RWPE1 (cell line): ENCODE results near the gene STAG1.
"Not testable (repeated sequence)": the region's sequence is repeated elsewhere in the genome, so short reads cannot be mapped to it uniquely, and the experiment has no call there.

Experiments
- CTCF ChIA-PET: fragments of 350-600 bp; sonication (Branson Sonifier 250); formaldehyde crosslinking; extraction: SDS; loops from one replicate; lab custom pipeline; 2021; lab: Yijun Ruan, JAX
- POLR2A ChIA-PET: fragments of 400-600 bp; formaldehyde crosslinking; extraction: SDS; loops from one replicate; lab custom pipeline; 2020; ENCODE audit warnings: antibody characterized with exemption; ENCODE audit not compliant: low non-redundant PET; lab: Yijun Ruan, JAX
- DNase-seq: peaks from one replicate; pipeline ENCODE4 v3.0.0; 2012; ENCODE audit warnings: low spot score
- H3K27ac ChIP-seq: fragments of 450-650 bp; 2 replicates; pipeline ENCODE4 v1.5.1; 2017
- TF ChIP-seq, protein P1 (sequence below): fragments of 450-650 bp; conservative IDR thresholded peaks from 2 replicates; pipeline ENCODE4 v1.5.1; 2017; ENCODE audit warnings: low read depth, mild to moderate bottlenecking

STAG1 gene

DNA sequence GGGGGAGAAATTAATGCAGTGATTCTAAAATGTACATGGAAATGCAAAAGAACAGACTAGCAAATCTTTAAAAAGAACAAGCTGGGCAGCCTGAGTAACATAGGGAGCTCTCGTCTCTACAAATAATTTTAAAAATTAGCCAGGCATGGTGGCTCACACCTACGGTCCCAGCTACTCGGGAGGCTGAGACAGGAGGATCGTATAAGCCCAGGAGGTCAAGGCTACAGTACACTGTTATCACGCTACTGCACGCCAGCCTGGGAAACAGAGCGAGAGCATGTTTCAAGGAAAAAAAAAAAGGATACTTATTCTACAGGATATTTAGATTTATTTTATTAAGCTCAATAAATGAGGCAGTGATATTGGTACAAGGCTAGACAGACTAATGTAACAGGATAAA lies 40.9 kb downstream of the STAG1 start:
- POLR2A ChIA-PET, result interaction anchor here (0.7 kb wide), 1 partner anchor 9 kb away, joined by 3 read pairs; no protein-coding TSS in a partner anchor
- CTCF ChIA-PET, result no interaction called here
- TF ChIP-seq, protein P1, sequence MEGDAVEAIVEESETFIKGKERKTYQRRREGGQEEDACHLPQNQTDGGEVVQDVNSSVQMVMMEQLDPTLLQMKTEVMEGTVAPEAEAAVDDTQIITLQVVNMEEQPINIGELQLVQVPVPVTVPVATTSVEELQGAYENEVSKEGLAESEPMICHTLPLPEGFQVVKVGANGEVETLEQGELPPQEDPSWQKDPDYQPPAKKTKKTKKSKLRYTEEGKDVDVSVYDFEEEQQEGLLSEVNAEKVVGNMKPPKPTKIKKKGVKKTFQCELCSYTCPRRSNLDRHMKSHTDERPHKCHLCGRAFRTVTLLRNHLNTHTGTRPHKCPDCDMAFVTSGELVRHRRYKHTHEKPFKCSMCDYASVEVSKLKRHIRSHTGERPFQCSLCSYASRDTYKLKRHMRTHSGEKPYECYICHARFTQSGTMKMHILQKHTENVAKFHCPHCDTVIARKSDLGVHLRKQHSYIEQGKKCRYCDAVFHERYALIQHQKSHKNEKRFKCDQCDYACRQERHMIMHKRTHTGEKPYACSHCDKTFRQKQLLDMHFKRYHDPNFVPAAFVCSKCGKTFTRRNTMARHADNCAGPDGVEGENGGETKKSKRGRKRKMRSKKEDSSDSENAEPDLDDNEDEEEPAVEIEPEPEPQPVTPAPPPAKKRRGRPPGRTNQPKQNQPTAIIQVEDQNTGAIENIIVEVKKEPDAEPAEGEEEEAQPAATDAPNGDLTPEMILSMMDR, result no peak
- no peak for DNase-seq
- H3K27ac ChIP-seq, result no peak overlapping the region

GRCh38 chr3:136709775-136710174 lies 42.4 kb downstream of the STAG1 start:
- DNase-seq, CTCF ChIA-PET, POLR2A ChIA-PET, H3K27ac ChIP-seq: not testable (repeated sequence)

DNA sequence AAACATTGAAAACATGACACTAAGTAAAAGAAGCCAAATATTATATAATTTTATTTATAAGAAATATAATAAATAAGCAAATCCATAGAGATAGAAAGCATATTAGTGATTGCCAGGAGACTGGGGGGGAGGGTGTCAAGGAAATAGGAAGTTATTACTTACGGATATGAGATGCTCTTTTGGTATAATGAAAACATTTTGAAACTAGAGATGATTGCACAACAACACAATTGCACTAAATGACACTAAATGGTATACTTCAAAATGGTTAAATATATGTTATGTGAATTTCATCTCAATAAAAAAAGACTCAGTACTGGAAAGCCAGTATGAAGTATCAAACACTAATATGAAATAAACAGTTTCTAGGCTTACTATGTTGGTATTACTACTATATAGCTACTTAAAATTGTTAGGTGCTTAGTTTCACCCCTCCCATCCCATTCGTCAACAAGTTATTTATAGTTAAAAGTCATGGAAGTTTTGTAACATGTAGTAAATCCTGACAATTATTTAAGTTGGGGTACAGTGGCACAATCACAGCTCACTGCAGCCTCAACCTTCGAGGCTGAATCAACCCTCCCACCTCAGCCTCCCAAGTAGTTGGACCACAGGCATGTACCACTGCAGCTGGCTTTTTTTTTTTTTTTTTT lies 43.7 kb downstream of the STAG1 start:
- TF ChIP-seq, protein P1, result no peak
- H3K27ac ChIP-seq, result no peak overlapping the region
- POLR2A ChIA-PET, result no interaction called here
- DNase-seq, result no peak
- CTCF ChIA-PET, result no interaction called here

DNA sequence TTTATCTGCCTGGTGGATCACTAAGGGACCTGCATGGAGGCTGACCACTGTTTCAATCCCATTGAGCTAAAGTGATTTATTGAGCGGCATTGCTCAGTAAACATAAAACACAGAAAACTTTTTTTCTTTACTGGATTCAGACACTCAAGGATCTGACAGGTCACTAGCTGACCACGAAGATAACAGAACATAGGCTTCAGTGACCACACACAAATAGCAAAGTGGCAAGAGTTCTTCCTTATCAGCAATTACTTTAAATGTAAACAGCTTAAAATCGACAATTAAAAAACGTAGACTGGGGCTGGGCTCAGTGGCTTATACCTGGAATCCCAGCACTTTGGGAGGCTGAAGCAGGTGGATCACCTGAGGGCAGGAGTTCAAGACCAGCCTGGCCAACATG lies 48.7 kb downstream of the STAG1 start:
- CTCF ChIA-PET, result interaction anchor here (0.6 to 0.8 kb wide), 3 partner anchors 15 to 1349 kb away, joined by 3 to 5 read pairs (median 3); no protein-coding TSS in a partner anchor
- TF ChIP-seq, protein P1, result no peak
- POLR2A ChIA-PET, result no interaction called here
- no peak overlapping the region for H3K27ac ChIP-seq
- DNase-seq, result no peak

DNA sequence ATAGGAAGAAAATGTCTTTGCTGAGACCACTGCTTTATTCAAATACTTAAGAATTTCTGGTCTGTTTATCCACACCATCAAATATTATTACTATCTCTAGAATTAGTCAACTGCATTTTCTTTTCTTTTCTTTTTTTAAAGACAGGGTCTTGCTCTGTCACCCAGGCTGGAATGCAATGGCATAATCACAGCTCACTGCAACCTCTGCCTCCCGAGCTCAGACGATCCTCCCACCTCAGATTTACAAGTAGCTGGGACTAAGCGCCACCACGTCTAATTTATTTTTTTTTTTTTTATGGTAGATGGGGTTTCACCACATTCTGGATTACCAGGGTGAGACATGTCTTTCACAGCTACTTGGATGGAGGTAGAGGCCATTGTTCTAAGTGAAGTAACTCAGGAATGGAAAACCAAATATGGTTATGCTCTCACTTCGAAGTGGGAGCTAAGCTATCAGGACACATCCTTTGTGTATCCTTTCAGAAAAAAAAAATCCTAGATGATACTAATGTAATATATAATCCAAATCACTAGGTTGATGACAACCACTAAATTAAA lies 52.8 kb downstream of the STAG1 start:
- no peak overlapping the region for H3K27ac ChIP-seq
- CTCF ChIA-PET, result interaction anchor here (0.6 to 0.7 kb wide), 2 partner anchors 46 to 100 kb away, joined by 5 read pairs; no protein-coding TSS in a partner anchor
- DNase-seq, result no peak
- TF ChIP-seq, protein P1, result no peak
- POLR2A ChIA-PET, result no interaction called here

DNA sequence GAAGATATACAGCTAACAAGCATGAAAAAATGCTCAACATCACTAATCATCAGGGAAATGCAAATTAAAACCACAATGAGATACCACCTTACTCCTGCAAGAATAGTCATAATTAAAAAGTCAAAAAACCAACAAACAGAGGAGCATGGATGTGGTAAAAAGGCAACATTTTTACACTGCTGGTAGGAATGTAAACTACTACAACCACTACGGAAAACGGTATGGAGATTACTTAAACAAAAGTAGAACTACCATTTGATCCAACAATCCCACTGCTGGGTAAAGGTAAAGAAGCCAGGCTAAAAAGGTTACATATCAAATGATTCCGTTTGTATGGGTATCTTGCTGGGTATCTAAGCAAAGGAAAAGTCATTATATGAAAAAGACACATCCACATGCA lies 53.8 kb downstream of the STAG1 start:
- TF ChIP-seq, protein P1, result no peak
- POLR2A ChIA-PET, result no interaction called here
- CTCF ChIA-PET, result interaction anchor here (0.6 kb wide), 1 partner anchor 19 kb away, joined by 4 read pairs; no protein-coding TSS in a partner anchor
- H3K27ac ChIP-seq, result no peak overlapping the region
- no peak for DNase-seq

GRCh38 chr3:136696797-136697196 lies 55.4 kb downstream of the STAG1 start:
- TF ChIP-seq, protein P1, result no peak
- H3K27ac ChIP-seq, result no peak overlapping the region
- POLR2A ChIA-PET, result no interaction called here
- CTCF ChIA-PET, result no interaction called here
- no peak for DNase-seq
